HFFc6 (cell line): ENCODE measurements around the gene MEX3D. TPM values are rescaled to one million over a fixed set of nuclear protein-coding genes. Genes with fewer than 3 reads are reported as not detected.

ENCODE experiments used
- DNase-seq: peaks from one replicate; pipeline ENCODE4 v3.0.0-alpha.2; 2018
- H3K27ac Mint-ChIP-seq: 2 replicates; pipeline ENCODE4 v1.8.0; 2020; ENCODE audit warnings: mild to moderate bottlenecking, mixed read lengths
- H3K27me3 Mint-ChIP-seq: 2 replicates; pipeline ENCODE4 v1.8.0; 2021; ENCODE audit warnings: mild to moderate bottlenecking, moderate library complexity, mixed read lengths; ENCODE audit not compliant: insufficient read depth
- H3K36me3 Mint-ChIP-seq: 2 replicates; pipeline ENCODE4 v1.8.0; 2021; ENCODE audit warnings: low read depth, mixed read lengths
- H3K4me1 Mint-ChIP-seq: 2 replicates; pipeline ENCODE4 v1.8.0; 2020; ENCODE audit warnings: low read depth, mixed read lengths
- H3K4me3 Mint-ChIP-seq: 2 replicates; pipeline ENCODE4 v1.8.0; 2020; ENCODE audit warnings: mild to moderate bottlenecking, moderate library complexity, mixed read lengths
- H3K9me3 Mint-ChIP-seq: 2 replicates; pipeline ENCODE4 v1.8.0; 2020; ENCODE audit warnings: mild to moderate bottlenecking, mixed read lengths
- total RNA-seq, 6 experiments: library from RNA; stranded (reverse); fragmentation: NEBNext Ultra II Directional; extraction: Animal tissue kit (Norgen Biotek cat#: 25700); gene quantifications; 2 replicates in 1 of 6; 3 replicates in 5 of 6; pipeline ENCODE4 v1.2.3, GENCODE V29; 2021
- TF ChIP-seq, protein P1 (sequence below): fragments of 200-600 bp; sonication (generic); IDR thresholded peaks from 2 replicates; pipeline ENCODE4 v1.5.0; 2021; ENCODE audit warnings: antibody characterized with exemption, mild to moderate bottlenecking

MEX3D gene
- total RNA-seq, 6 experiments from 2014 or later = 28.6 to 36.7 (median 31.4) TPM

DNA sequence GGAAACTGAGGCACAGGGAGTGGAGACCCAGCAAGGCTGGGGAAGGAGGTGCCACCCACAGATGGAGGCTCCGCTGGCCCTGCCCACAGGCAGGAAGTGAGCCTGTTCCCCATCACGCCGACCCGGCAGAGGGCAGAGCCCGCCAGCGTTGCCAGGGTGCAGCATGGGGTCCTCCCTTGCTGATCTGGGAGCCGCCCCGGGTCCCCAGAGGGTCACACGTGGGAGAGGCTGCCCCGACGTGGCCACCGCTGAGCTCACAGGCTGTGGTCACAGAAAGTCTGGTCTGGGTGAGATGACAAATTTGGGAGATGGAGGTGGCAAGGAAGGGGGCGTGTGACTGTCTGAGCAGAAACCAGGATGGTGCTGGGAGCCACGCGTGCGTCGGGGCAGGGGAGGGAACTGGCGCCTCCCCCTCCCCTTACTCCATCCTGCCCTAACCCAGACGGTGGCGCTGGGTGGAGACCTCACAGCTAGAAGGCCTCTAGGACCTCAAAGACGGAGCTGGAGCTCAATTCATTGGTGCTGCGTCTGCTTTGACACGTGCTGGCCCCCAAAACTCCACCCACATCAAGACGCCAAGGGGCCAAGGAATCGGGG, 7.7 kb downstream of the MEX3D start:
- DNase-seq = no peak
- Mint-ChIP-seq H3K36me3 (no peaks in the 10 kb centered on the region), H3K27ac (no peak overlapping the region), H3K27me3 (no peaks in the 10 kb centered on the region), H3K4me3 (no peak overlapping the region), H3K4me1 (no peaks in the 10 kb centered on the region), H3K9me3 (no peaks in the 10 kb centered on the region)
- TF ChIP-seq, protein P1, sequence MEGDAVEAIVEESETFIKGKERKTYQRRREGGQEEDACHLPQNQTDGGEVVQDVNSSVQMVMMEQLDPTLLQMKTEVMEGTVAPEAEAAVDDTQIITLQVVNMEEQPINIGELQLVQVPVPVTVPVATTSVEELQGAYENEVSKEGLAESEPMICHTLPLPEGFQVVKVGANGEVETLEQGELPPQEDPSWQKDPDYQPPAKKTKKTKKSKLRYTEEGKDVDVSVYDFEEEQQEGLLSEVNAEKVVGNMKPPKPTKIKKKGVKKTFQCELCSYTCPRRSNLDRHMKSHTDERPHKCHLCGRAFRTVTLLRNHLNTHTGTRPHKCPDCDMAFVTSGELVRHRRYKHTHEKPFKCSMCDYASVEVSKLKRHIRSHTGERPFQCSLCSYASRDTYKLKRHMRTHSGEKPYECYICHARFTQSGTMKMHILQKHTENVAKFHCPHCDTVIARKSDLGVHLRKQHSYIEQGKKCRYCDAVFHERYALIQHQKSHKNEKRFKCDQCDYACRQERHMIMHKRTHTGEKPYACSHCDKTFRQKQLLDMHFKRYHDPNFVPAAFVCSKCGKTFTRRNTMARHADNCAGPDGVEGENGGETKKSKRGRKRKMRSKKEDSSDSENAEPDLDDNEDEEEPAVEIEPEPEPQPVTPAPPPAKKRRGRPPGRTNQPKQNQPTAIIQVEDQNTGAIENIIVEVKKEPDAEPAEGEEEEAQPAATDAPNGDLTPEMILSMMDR = no peak

DNA sequence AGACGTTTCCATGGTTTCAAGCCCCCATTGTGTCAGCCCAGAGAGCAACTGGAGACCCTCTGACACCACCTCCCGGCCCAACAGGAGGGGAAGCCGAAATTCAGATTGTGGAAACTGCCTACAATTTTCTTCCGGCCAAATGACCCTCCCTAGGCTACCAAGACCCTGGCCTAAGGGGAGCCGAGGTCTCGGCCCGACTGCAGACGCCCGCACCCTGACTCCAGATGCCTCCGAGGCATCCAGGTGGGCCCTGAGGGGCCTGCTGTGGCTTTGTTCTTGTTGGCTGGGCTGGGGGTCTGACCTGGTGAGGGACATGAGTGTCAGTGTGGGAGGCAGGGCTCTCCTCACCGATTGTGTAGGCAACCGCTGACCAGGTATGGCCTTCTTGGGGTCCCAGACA, 9.6 kb downstream of the MEX3D start:
- H3K27ac Mint-ChIP-seq = no peak overlapping the region
- no peak for DNase-seq
- TF ChIP-seq, protein P1 = no peak
- no peaks in the 10 kb centered on the region for H3K36me3 Mint-ChIP-seq
- H3K9me3 Mint-ChIP-seq = no peaks in the 10 kb centered on the region
- no peaks in the 10 kb centered on the region for H3K27me3 Mint-ChIP-seq
- no peaks in the 10 kb centered on the region for H3K4me1 Mint-ChIP-seq
- no peak overlapping the region for H3K4me3 Mint-ChIP-seq

GRCh38 chr19:1556390-1557070, 11.6 kb downstream of the MEX3D start:
- H3K9me3 Mint-ChIP-seq = no peaks in the 10 kb centered on the region
- H3K27ac Mint-ChIP-seq = no peak overlapping the region
- no peak overlapping the region for H3K4me3 Mint-ChIP-seq
- TF ChIP-seq, protein P1 = no peak
- DNase-seq = no peak
- no peaks in the 10 kb centered on the region for H3K4me1 Mint-ChIP-seq
- no peaks in the 10 kb centered on the region for H3K36me3 Mint-ChIP-seq
- no peaks in the 10 kb centered on the region for H3K27me3 Mint-ChIP-seq

DNA sequence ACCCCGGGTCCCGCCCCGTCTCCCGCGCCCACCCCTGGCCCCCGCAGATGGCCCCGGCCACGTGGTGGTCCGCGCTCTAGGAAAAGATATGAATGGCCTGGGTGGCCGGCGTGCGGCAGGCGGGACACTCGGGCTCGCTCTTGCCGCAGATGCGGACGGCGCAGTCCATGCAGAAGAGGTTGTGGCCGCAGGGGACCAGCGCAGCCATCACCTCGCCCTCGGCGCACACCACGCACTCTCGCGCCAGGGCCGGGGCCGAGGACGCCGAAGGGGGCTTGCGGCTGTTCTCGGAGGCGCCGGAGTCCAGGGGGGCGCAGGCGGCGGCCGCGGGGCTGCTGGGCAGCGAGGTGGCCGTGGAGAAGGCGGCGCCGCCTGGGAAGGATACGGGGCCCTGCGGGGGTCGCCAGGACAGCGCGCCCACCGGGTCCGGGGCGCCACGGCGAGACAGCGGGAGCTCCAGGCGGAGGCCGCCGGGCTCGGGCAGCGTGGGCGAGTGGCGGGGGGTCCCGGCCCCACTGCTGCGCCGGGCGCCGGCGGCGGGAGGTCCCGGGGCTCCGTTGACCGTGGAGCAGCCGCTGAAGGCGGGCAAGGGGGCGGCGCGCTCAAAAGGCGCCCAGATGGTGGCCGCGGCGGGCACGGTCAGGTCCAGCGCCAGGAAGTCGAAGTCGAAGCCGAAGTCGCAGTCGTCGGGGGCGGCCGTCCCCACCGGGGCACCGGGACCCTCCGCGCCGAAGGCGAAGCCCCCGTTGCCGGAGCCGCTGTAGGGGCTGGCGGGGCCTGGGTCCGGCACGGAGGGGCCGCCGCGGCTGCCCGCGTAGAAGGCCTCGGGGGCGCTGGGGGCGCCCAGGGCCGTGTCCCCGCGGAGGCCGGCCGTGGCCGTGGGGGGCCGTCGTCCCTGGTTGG, 12.4 kb downstream of the MEX3D start:
- Mint-ChIP-seq H3K36me3 (no peaks in the 10 kb centered on the region), H3K4me3 (no peak overlapping the region), H3K27me3 (no peaks in the 10 kb centered on the region; the same call in 1 of the 2 replicates), H3K9me3 (no peaks in the 10 kb centered on the region), H3K4me1 (no peaks in the 10 kb centered on the region), H3K27ac (no peak overlapping the region)
- DNase-seq = no peak
- TF ChIP-seq, protein P1 = no peak

DNA sequence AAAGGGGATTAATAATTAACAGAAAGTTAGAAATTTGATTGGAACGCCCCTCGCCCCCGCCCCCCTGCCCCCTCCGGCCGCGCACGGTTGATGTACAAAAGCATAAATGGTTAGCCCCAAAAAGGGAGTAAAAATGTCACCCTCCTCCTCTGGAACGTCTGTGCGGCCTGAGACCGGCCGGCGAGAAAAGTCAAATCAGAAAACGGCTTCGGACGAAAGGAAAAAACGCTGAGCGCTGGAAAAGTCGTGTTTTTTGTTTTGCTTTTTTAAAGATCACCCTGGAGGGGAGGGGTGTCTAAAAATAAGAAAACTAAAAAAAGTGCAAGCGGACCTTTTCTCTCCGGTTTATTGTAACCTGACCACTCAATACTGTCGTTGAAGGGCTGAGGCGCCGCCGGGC, 13.2 kb downstream of the MEX3D start:
- H3K4me3 Mint-ChIP-seq = no peak overlapping the region
- no peaks in the 10 kb centered on the region; the same call in 1 of the 2 replicates for H3K27me3 Mint-ChIP-seq
- no peaks in the 10 kb centered on the region for H3K36me3 Mint-ChIP-seq
- no peak for DNase-seq
- no peak overlapping the region for H3K27ac Mint-ChIP-seq
- H3K9me3 Mint-ChIP-seq = no peaks in the 10 kb centered on the region
- no peaks in the 10 kb centered on the region for H3K4me1 Mint-ChIP-seq
- TF ChIP-seq, protein P1 = no peak
